K562 (cell line): ENCODE measurements around the gene COASY. TPM values are rescaled to one million over a fixed set of nuclear protein-coding genes. Genes with fewer than 3 reads are reported as not detected.

ENCODE experiments used
- L3MBTL2 ChIP-seq: fragments of 450-650 bp; IDR thresholded peaks from 2 replicates; pipeline ENCODE4 v1.6.1; 2016; ENCODE audit warnings: mild to moderate bottlenecking, moderate library complexity
- NCOA1 ChIP-seq: fragments of 450-650 bp; IDR thresholded peaks from 2 replicates; pipeline ENCODE4 v1.6.1; 2016; ENCODE audit warnings: low read depth
- PREB ChIP-seq: sonication (generic); formaldehyde crosslinking; IDR thresholded peaks from 2 replicates; pipeline ENCODE4 v1.8.1; 2023; ENCODE audit warnings: mild to moderate bottlenecking, missing genetic modification reagents
- SMAD4 ChIP-seq: fragments of 250-450 bp; sonication (Bioruptor Pico); conservative IDR thresholded peaks from 2 replicates; pipeline ENCODE4 v1.8.0; 2021; ENCODE audit warnings: inconsistent platforms, mild to moderate bottlenecking, moderate library complexity
- TBL1XR1 ChIP-seq, 2 experiments: IDR thresholded peaks; 2 replicates each; pipeline ENCODE4 v1.6.1; 2012; ENCODE audit warnings: improper control_type of control experiment in 2 of 2, low read length in 2 of 2, mild to moderate bottlenecking in 1 of 2
- ZNF318 ChIP-seq, 2 experiments: fragments of 450-650 bp; IDR thresholded peaks; 2 replicates each; pipeline ENCODE4 v1.6.1; 2016; ENCODE audit warnings: mild to moderate bottlenecking in 2 of 2, borderline replicate concordance in 1 of 2, low read depth in 1 of 2, moderate library complexity in 1 of 2
- ZNF408 ChIP-seq: fragments of 250-450 bp; sonication (Bioruptor Pico); IDR thresholded peaks from 2 replicates; pipeline ENCODE4 v1.4.0; 2020; ENCODE audit warnings: low read depth, mild to moderate bottlenecking, moderate library complexity
- ZNF592 ChIP-seq: fragments of 450-650 bp; IDR thresholded peaks from 2 replicates; pipeline ENCODE4 v1.6.1; 2017; ENCODE audit warnings: antibody characterized with exemption, mild to moderate bottlenecking
- ZNF668 ChIP-seq: fragments of 250-450 bp; sonication (Bioruptor Pico); IDR thresholded peaks from 2 replicates; pipeline ENCODE4 v1.8.0; 2022; ENCODE audit warnings: mild to moderate bottlenecking, inconsistent platforms
- polyA plus RNA-seq, 8 experiments: library from polyadenylated mRNA; depleted of rRNA in 4 of 8; stranded (reverse) in 5 of 8; unstranded in 3 of 8; fragments of >200 nt; fragmentation: Nextera tagmentation in 2 of 8; fragmentation: Illumina TruSeq in 1 of 8; extraction: Ambion mirVana in 2 of 8; extraction: Trizol in 1 of 8; gene quantifications; 2 replicates each; pipeline versions ENCODE4 v1.2.1 to v1.2.3, GENCODE V29; 2011 to 2014; ENCODE audit warnings: inconsistent platforms in 1 of 8, missing spikeins in 1 of 8
- total RNA-seq, 7 experiments: library from RNA; depleted of rRNA in 6 of 7; stranded (reverse); fragments of >200 nt in 6 of 7; fragmentation: Illumina TruSeq in 2 of 7; extraction: Trizol in 2 of 7; gene quantifications; 2 replicates each; pipeline versions ENCODE4 v1.2.1 to v1.2.3, GENCODE V29; 2011 to 2021; ENCODE audit warnings: low replicate concordance in 1 of 7
- TF ChIP-seq, protein P1 (sequence below): sonication (generic); formaldehyde crosslinking; IDR thresholded peaks from 2 replicates; pipeline ENCODE4 v1.8.1; 2023; ENCODE audit warnings: mild to moderate bottlenecking, missing genetic modification reagents

COASY gene
- total and polyA plus RNA-seq, 9 of the 15 experiments (the other 6 are each of a cell fraction or from before 2014, with no cell fraction given) = 25.4 to 175 (median 62.3) TPM

DNA sequence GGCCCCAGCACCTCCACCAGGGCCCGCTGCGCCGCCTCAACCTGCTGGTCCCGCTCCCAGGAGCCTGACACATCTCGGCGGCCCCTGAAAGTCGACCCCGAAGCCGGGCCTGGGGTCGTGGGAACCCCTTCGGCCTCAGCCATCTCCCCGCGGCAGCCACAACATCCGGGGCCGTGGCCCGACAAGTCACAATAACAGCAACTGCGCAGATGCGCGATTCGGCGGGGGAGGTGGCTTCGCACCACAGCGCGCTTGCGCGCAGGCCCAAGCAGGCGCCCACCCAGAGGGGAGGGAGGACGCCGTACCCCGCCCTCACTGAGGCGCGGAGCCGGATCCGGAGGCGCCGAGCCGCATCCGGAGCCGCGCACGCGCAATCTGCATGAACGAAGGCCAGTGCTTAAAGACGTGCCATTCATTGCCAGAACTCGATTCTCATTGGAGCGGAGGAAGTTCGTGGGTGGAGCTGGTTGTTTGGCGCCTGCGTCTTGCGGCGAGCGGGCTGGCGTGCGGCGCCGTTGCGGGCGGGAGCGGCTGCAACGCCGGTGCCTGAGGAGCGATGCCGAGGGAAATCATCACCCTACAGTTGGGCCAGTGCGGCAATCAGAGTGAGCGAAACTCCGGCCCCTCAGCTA lies 47.4 kb downstream of the COASY start, which contains the start of the genes RETREG3 and TUBG1 (continued):
- TF ChIP-seq ZNF592 = no peak
- TF ChIP-seq, protein P1, sequence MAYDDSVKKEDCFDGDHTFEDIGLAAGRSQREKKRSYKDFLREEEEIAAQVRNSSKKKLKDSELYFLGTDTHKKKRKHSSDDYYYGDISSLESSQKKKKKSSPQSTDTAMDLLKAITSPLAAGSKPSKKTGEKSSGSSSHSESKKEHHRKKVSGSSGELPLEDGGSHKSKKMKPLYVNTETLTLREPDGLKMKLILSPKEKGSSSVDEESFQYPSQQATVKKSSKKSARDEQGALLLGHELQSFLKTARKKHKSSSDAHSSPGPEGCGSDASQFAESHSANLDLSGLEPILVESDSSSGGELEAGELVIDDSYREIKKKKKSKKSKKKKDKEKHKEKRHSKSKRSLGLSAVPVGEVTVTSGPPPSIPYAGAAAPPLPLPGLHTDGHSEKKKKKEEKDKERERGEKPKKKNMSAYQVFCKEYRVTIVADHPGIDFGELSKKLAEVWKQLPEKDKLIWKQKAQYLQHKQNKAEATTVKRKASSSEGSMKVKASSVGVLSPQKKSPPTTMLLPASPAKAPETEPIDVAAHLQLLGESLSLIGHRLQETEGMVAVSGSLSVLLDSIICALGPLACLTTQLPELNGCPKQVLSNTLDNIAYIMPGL (CRISPR knock-in tag) = no peak
- TF ChIP-seq NCOA1 = no peak
- peak; percentile 82 for TF ChIP-seq L3MBTL2
- TF ChIP-seq SMAD4 = peak; percentile 54
- TF ChIP-seq ZNF668 = no peak
- TF ChIP-seq PREB (CRISPR knock-in tag) = no peak
- no peak for TF ChIP-seq ZNF318 (IDR thresholded peaks at IDR 0.05; ENCODE audit: borderline replicate concordance in 1 of 2, low read depth in 1 of 2)
- TF ChIP-seq TBL1XR1 (IDR thresholded peaks at IDR 0.05; ENCODE audit: low read length in 2 of 2) = no peak; a peak in 1 of 4 replicates
- TF ChIP-seq ZNF408 (CRISPR knock-in tag) = no peak
